Stimulated activated naive B cell treated with anti-CD40 and anti-IgM and Interleukin-4, amounts not matched to agents 10 μg/mL and 1 μg/mL and 100 μg/mL, for 72 hours (primary cell): ENCODE results near the gene FLT3.

ENCODE experiments used
- ATAC-seq, 2 donors: fragments of 150-1000 bp; cut with Tn5 transposase; replicated peaks; 2 replicates each; pipeline ENCODE4 v1.10.0; 2021; ENCODE audit warnings: moderate library complexity in 1 of 2
- DNase-seq: peaks from one replicate; pipeline ENCODE4 v3.0.0; 2021
- H3K27ac Mint-ChIP-seq: one replicate; pipeline ENCODE4 v1.8.0; 2022; ENCODE audit warnings: mild to moderate bottlenecking, mixed read lengths
- H3K27me3 Mint-ChIP-seq, 2 donors: one replicate each; pipeline ENCODE4 v1.8.0; 2022; ENCODE audit warnings: mixed read lengths in 2 of 2
- H3K36me3 Mint-ChIP-seq, 2 donors: one replicate each; pipeline ENCODE4 v1.8.0; 2022; ENCODE audit warnings: mixed read lengths in 2 of 2, mild to moderate bottlenecking in 1 of 2
- H3K4me1 Mint-ChIP-seq, 2 donors: one replicate each; pipeline ENCODE4 v1.8.0; 2022; ENCODE audit warnings: mixed read lengths in 2 of 2, mild to moderate bottlenecking in 1 of 2
- H3K4me3 Mint-ChIP-seq, 2 donors: one replicate each; pipeline ENCODE4 v1.8.0; 2022; ENCODE audit warnings: mild to moderate bottlenecking in 2 of 2, mixed read lengths in 2 of 2, moderate library complexity in 1 of 2
- H3K9me3 Mint-ChIP-seq, 2 donors: one replicate each; pipeline ENCODE4 v1.8.0; 2022; ENCODE audit warnings: mixed read lengths in 2 of 2, mild to moderate bottlenecking in 1 of 2

FLT3 gene

GRCh38 chr13:28071424-28071823, 29.0 kb downstream of the FLT3 start:
- peaks cover 0 to 5% of the 10 kb centered on the region in 2 donors for H3K4me1 Mint-ChIP-seq
- no peaks in the 10 kb centered on the region for H3K27me3 Mint-ChIP-seq
- ATAC-seq (no peak), DNase-seq (no peak)
- H3K36me3 Mint-ChIP-seq, result no peaks in the 10 kb centered on the region
- H3K27ac Mint-ChIP-seq, result no peak overlapping the region
- H3K4me3 Mint-ChIP-seq, result no peak overlapping the region
- peaks cover 0 to under 1% of the 10 kb centered on the region in 2 donors for H3K9me3 Mint-ChIP-seq

- Mint-ChIP-seq H3K27ac (no peak overlapping the region), H3K27me3 (no peaks in the 10 kb centered on the region), H3K9me3 (no peaks in the 10 kb centered on the region), H3K36me3 (no peaks in the 10 kb centered on the region), H3K4me3 (no peak overlapping the region), H3K4me1 (peaks cover 0 to 5% of the 10 kb centered on the region in 2 donors)
- ATAC-seq (no peak), DNase-seq (no peak)
Measured at GRCh38 chr13:28067491-28067890, 32.9 kb downstream of the FLT3 start.

- peak in 1 of 2 donors; percentile 31 for ATAC-seq
- Mint-ChIP-seq H3K4me1 (peaks cover 19 to 26% of the 10 kb centered on the region in 2 donors), H3K36me3 (no peaks in the 10 kb centered on the region), H3K27ac (no peak overlapping the region), H3K27me3 (no peaks in the 10 kb centered on the region), H3K4me3 (no peak overlapping the region), H3K9me3 (no peaks in the 10 kb centered on the region)
- no peak for DNase-seq
Measured at GRCh38 chr13:28058866-28059613, 41.3 kb downstream of the FLT3 start.

- DNase-seq (no peak), ATAC-seq (peak; percentile 87 to 95)
- no peaks in the 10 kb centered on the region for H3K36me3 Mint-ChIP-seq
- H3K4me3 Mint-ChIP-seq, result peak overlapping the region in 1 of 2 donors; percentile 16
- H3K9me3 Mint-ChIP-seq, result no peaks in the 10 kb centered on the region
- no peaks in the 10 kb centered on the region for H3K27me3 Mint-ChIP-seq
- H3K4me1 Mint-ChIP-seq, result peaks cover 19 to 26% of the 10 kb centered on the region in 2 donors
- peak overlapping the region; percentile 51 for H3K27ac Mint-ChIP-seq
Measured at GRCh38 chr13:28056970-28057712, 43.2 kb downstream of the FLT3 start.

- peak overlapping the region in 1 of 2 donors; percentile 47 for H3K4me3 Mint-ChIP-seq
- H3K9me3 Mint-ChIP-seq, result no peaks in the 10 kb centered on the region
- DNase-seq (no peak), ATAC-seq (no peak)
- no peak overlapping the region for H3K27ac Mint-ChIP-seq
- H3K27me3 Mint-ChIP-seq, result no peaks in the 10 kb centered on the region
- peaks cover 19 to 26% of the 10 kb centered on the region in 2 donors for H3K4me1 Mint-ChIP-seq
- H3K36me3 Mint-ChIP-seq, result no peaks in the 10 kb centered on the region
Measured at GRCh38 chr13:28056426-28056825, 44.0 kb downstream of the FLT3 start.

- no peaks in the 10 kb centered on the region for H3K27me3 Mint-ChIP-seq
- no peaks in the 10 kb centered on the region for H3K36me3 Mint-ChIP-seq
- no peaks in the 10 kb centered on the region for H3K9me3 Mint-ChIP-seq
- no peak for DNase-seq
- peaks cover 20 to 28% of the 10 kb centered on the region in 2 donors for H3K4me1 Mint-ChIP-seq
- H3K4me3 Mint-ChIP-seq, result peak overlapping the region in 1 of 2 donors; percentile 3
- no peak overlapping the region for H3K27ac Mint-ChIP-seq
- ATAC-seq, result no peak
Measured at GRCh38 chr13:28055357-28055756, 45.0 kb downstream of the FLT3 start.

GRCh38 chr13:28052945-28053344, 47.4 kb downstream of the FLT3 start:
- ATAC-seq (no peak), DNase-seq (no peak)
- Mint-ChIP-seq H3K27ac (no peak overlapping the region), H3K4me3 (no peak overlapping the region), H3K9me3 (no peaks in the 10 kb centered on the region), H3K4me1 (peaks cover 29 to 52% of the 10 kb centered on the region in 2 donors), H3K36me3 (no peaks in the 10 kb centered on the region), H3K27me3 (no peaks in the 10 kb centered on the region)

- DNase-seq (no peak), ATAC-seq (no peak)
- Mint-ChIP-seq H3K27me3 (no peaks in the 10 kb centered on the region), H3K9me3 (no peaks in the 10 kb centered on the region), H3K4me1 (peaks cover 21 to 48% of the 10 kb centered on the region in 2 donors), H3K36me3 (no peaks in the 10 kb centered on the region), H3K27ac (peak overlapping the region; percentile 72), H3K4me3 (no peak overlapping the region)
Measured at GRCh38 chr13:28049880-28050875, 50.2 kb downstream of the FLT3 start.

- peaks cover 24 to 50% of the 10 kb centered on the region in 2 donors for H3K4me1 Mint-ChIP-seq
- ATAC-seq, result no peak
- DNase-seq, result no peak
- no peaks in the 10 kb centered on the region for H3K36me3 Mint-ChIP-seq
- H3K9me3 Mint-ChIP-seq, result no peaks in the 10 kb centered on the region
- no peak overlapping the region for H3K4me3 Mint-ChIP-seq
- H3K27ac Mint-ChIP-seq, result no peak overlapping the region
- no peaks in the 10 kb centered on the region for H3K27me3 Mint-ChIP-seq
Measured at GRCh38 chr13:28049215-28049614, 51.2 kb downstream of the FLT3 start.

- Mint-ChIP-seq H3K36me3 (no peaks in the 10 kb centered on the region), H3K9me3 (no peaks in the 10 kb centered on the region), H3K27me3 (no peaks in the 10 kb centered on the region), H3K27ac (peak overlapping the region; percentile 70), H3K4me1 (peaks cover 24 to 51% of the 10 kb centered on the region in 2 donors), H3K4me3 (no peak overlapping the region)
- no peak for DNase-seq
- ATAC-seq, result no peak
Measured at GRCh38 chr13:28048768-28049167, 51.6 kb downstream of the FLT3 start.

- ATAC-seq (peak; percentile 96 to 97), DNase-seq (peak; percentile 44)
- H3K27me3 Mint-ChIP-seq, result no peaks in the 10 kb centered on the region
- H3K4me1 Mint-ChIP-seq, result peaks cover 27 to 59% of the 10 kb centered on the region in 2 donors
- no peaks in the 10 kb centered on the region for H3K36me3 Mint-ChIP-seq
- H3K9me3 Mint-ChIP-seq, result peaks cover 0 to 1% of the 10 kb centered on the region in 2 donors
- peak overlapping the region in 1 of 2 donors; percentile 44 for H3K4me3 Mint-ChIP-seq
- peak overlapping the region; percentile 70 for H3K27ac Mint-ChIP-seq
Measured at GRCh38 chr13:28047757-28048388, 52.5 kb downstream of the FLT3 start.

GRCh38 chr13:28046981-28047380, 53.4 kb downstream of the FLT3 start:
- Mint-ChIP-seq H3K9me3 (peaks cover 0 to 1% of the 10 kb centered on the region in 2 donors), H3K4me3 (no peak overlapping the region), H3K36me3 (no peaks in the 10 kb centered on the region), H3K4me1 (peaks cover 30 to 65% of the 10 kb centered on the region in 2 donors), H3K27ac (peak overlapping the region; percentile 20), H3K27me3 (no peaks in the 10 kb centered on the region)
- ATAC-seq, result no peak
- DNase-seq, result no peak

- H3K4me1 Mint-ChIP-seq, result peaks cover 36 to 73% of the 10 kb centered on the region in 2 donors
- ATAC-seq, result no peak
- no peak overlapping the region for H3K4me3 Mint-ChIP-seq
- H3K9me3 Mint-ChIP-seq, result peaks cover 0 to 1% of the 10 kb centered on the region in 2 donors
- DNase-seq, result no peak
- no peaks in the 10 kb centered on the region for H3K27me3 Mint-ChIP-seq
- no peaks in the 10 kb centered on the region for H3K36me3 Mint-ChIP-seq
- no peak overlapping the region for H3K27ac Mint-ChIP-seq
Measured at GRCh38 chr13:28045861-28046260, 54.5 kb downstream of the FLT3 start.
